Left ventricle myocardium superior (tissue), 1 donor: ENCODE measurements around the gene CCBE1. TPM values are rescaled to one million over a fixed set of nuclear protein-coding genes. Genes with fewer than 3 reads are reported as not detected.

Experiments
- ATAC-seq: fragments of 200-7000 bp; cut with Tn5 transposase; one replicate; pipeline ENCODE4 v1.9.1; 2020; ENCODE audit warnings: mild to moderate bottlenecking, moderate library complexity
- DNase-seq: peaks from one replicate; pipeline ENCODE4 v3.0.0-alpha.2; 2020
- intact Hi-C: fragments of 100-400 bp; cut with micrococcal nuclease; formaldehyde crosslinking; loops from one replicate; pipeline ENCODE4 v1.11.0; 2022
- total RNA-seq: library from RNA; stranded (reverse); fragmentation: NEBNext Ultra II Directional; extraction: Animal tissue kit (Norgen Biotek cat#: 25700); gene quantifications from one replicate; pipeline ENCODE4 v1.2.1, GENCODE V29; 2021
- donor health status: DM: no; HTN: yes; CAD: no; lungs with severe emphysema.

Gene CCBE1
- total RNA-seq, 1 donor from 2014 or later = 0.92 TPM

DNA sequence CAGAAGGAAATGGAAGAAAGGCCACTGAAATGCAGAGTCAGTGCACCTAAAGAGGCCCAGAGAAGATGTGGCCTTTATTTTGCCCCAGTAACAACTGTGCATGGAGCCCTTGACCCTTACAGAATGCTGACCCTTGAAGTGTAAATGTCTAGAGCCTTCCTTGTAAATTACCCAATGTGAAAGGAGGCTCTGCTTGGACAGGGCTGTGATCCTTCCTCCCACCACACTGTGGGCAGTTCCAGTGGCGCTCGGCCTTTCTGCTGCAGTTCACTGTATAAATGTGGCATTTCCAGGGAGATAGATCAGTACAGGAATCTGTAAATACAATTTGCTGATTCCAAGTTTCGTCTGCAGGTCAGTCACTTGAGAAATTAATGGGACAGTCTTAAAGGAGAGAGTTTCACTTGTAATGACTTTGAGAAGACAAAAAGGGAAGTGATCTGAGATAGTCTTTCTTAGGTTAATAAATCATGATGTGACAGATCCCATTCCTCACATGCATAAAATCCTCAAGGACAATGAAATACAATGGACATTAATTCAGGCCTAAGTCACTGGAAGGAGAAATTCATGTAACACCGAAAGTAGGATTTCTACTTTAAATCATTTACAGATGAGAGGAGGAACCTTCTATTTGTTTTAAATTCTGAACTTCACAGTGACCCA lies 204.3 kb downstream of the CCBE1 start:
- DNase-seq = no peak
- intact Hi-C loops = no loop called here
- no peak for ATAC-seq

- DNase-seq (no peak), ATAC-seq (no peak)
- intact Hi-C loops = no loop called here
Observed at GRCh38 chr18:59488899-59489298, 208.3 kb downstream of the CCBE1 start.

- intact Hi-C loops = no loop called here
- DNase-seq (no peak), ATAC-seq (no peak)
Observed at GRCh38 chr18:59485382-59485781, 211.8 kb downstream of the CCBE1 start.

DNA sequence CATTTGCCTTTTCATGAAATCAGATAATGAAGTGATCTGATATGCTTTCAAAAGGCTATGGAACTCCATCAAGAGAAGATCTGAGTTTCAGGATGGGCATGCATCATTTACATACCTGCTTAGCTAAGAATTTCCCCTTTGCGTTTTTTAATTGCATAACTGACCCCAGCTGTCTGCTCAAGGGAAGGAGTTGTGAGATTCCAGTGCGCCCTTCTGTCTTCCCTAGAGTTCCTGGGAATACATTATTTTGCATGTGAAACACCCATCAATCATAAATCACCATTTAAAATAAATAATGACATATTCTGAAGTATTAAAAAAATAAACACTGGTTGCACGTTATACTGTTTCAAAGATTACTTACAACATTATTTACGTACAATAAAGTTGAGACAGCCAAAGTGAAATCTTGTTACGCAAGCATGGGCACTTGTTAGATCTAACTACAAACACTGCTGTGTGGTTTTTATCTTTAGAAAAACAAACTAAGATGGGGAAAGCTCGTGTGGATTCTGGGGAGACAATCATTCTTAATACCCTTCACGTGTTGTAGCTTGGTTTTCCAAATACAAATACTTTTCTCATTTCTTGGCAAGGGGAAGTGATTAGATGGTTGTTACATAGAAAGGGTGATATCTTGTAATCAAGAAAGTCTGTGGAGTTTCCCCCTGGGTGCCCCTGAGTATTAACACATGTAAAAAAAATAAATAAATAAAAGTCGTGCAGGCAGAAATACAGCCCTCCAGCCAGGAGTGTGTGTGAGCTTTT lies 212.5 kb downstream of the CCBE1 start:
- intact Hi-C loops = no loop called here
- no peak for DNase-seq
- ATAC-seq = peak; percentile 63

GRCh38 chr18:59484131-59484530 lies 213.1 kb downstream of the CCBE1 start:
- DNase-seq (no peak), ATAC-seq (no peak)
- intact Hi-C loops = no loop called here

DNA sequence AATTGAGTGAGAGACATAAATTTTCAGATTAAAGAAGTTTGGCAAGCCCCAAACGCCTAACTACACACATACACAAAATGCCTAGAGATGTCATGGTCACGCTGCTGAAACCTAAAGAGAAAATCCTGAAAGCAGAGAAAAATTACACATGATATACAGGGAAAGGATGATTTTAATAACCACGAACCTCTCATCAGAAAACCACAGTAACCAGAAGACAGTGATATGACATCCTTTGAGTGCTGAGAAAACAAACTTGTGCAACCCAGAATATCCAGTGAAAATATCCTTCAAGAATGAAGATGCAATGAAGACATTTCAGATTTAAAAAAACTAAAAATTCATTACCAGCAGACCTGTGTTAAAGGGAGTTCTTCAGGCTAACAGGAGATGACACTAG lies 215.8 kb downstream of the CCBE1 start:
- no peak for DNase-seq
- intact Hi-C loops = no loop called here
- ATAC-seq = no peak

- DNase-seq = no peak
- ATAC-seq = no peak
- intact Hi-C loops = no loop called here
Observed at GRCh38 chr18:59479776-59480175, 217.4 kb downstream of the CCBE1 start.

DNA sequence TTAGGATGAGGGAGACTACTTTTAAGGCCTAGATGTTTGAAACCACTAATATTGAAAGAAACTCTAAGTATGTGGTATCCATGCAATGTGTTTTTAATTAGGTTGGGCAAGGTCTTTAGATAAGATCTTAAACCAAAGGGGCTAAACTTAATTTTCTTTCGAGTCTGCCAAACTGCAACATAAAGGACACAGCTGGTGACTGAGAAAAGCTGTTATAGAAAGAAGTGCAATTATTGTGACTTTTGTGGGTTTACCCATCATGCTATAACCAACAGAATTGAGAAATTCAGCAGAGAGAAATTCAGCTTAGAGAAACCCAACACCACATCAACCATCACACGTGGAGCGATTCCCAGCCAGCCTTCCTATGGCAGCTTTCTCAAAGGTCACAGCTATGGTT lies 218.6 kb downstream of the CCBE1 start:
- no peak for DNase-seq
- no peak for ATAC-seq
- intact Hi-C loops = no loop called here

GRCh38 chr18:59477849-59478248 lies 219.4 kb downstream of the CCBE1 start:
- no peak for DNase-seq
- intact Hi-C loops = no loop called here
- ATAC-seq = no peak

- DNase-seq = peak; percentile 80
- ATAC-seq = peak; percentile 82
- intact Hi-C loops = no loop called here
Observed at GRCh38 chr18:59470561-59471121, 226.6 kb downstream of the CCBE1 start.

GRCh38 chr18:59469463-59470180 lies 227.6 kb downstream of the CCBE1 start:
- ATAC-seq = peak; percentile 86
- intact Hi-C loops = no loop called here

GRCh38 chr18:59468821-59469220 lies 228.4 kb downstream of the CCBE1 start:
- intact Hi-C loops = no loop called here
- no peak for DNase-seq
- no peak for ATAC-seq

More at GRCh38 chr18:59469463-59470180, 227.6 kb downstream of the CCBE1 start:
- DNase-seq = peak; percentile 72

GRCh38 chr18:59467497-59467896 lies 229.7 kb downstream of the CCBE1 start:
- DNase-seq (no peak), ATAC-seq (no peak)
- intact Hi-C loops = no loop called here

- ATAC-seq = no peak
- no peak for DNase-seq
- intact Hi-C loops = no loop called here
Observed at GRCh38 chr18:59466980-59467379, 230.2 kb downstream of the CCBE1 start.

DNA sequence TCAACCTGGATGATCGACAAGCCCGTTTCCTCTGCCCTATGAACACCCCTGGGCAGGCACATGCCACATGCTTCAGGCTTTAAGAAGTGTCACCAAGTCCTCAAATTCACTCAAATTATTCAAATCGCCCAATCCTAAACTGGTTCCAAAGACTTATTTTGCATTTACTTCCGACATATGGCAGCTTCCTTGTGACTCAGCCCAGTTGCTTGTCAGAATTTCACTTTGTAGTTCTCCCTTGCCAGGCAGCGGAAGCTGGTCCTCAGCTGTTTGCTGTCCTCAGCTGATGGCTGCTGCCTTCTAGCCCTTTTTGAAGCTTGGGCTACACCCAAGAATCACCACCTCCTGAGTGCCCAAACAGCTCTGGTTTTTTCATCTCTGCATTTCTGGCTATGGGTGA lies 232.7 kb downstream of the CCBE1 start:
- ATAC-seq (no peak), DNase-seq (no peak)
- intact Hi-C loops = no loop called here

DNA sequence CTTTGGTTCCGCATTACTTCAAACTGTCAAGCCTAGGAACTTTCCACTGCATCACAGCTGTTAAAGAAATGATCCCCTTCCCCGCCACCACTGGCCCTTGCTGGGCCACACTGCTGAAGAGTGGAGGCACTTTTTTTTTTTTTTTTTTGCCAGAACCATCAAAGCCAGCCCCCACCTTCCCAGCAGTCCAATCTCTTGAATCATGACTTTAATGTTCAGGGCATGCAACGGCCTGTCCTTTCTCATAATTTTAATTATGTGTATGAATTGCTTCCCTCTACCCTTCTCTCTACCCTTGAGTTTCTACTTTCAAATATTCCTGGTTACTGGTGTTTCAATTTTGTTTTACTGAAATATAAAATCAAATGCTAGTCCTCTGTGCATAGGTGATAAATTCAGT lies 236.1 kb downstream of the CCBE1 start:
- DNase-seq (no peak), ATAC-seq (no peak)
- intact Hi-C loops = no loop called here

GRCh38 chr18:59460072-59460420 lies 237.2 kb downstream of the CCBE1 start:
- intact Hi-C loops = no loop called here
- ATAC-seq (peak; percentile 65), DNase-seq (no peak)

DNA sequence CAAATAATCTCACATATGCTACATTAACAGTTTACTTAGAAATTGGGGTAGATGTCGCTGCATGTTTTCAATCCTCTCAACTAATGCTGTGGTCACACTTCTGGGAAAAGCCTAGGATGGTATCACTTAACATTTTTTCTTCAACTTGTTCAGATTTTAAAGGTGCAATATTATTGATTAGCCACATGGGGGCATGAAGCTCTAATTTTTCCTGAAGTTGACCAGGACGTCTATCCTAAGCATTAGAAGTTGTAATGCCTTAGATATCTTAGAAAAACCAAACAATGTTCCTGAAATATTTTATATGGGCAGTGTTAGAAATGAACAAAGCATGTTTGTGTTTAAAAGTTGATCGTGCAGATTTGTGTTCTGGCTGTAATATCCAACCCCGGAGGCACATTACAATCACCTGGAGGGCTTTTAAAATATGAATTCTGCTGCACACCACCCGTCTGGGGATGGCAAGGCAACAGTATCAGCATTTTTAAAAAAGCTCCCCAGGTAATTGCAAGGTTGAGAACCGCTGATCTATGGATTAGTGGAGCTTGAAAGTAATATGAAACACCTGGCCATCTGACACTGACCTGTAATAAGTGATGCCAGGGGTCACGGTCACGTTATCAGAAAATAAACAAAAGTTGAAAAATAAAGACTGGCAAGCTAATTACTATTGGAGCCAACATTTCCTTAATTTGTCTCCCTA lies 237.7 kb downstream of the CCBE1 start:
- intact Hi-C loops = loop anchor here (5.0 kb wide), 1 partner anchor 363 kb away; no protein-coding TSS in a partner anchor
- DNase-seq = no peak
- peak; percentile 58 for ATAC-seq

DNA sequence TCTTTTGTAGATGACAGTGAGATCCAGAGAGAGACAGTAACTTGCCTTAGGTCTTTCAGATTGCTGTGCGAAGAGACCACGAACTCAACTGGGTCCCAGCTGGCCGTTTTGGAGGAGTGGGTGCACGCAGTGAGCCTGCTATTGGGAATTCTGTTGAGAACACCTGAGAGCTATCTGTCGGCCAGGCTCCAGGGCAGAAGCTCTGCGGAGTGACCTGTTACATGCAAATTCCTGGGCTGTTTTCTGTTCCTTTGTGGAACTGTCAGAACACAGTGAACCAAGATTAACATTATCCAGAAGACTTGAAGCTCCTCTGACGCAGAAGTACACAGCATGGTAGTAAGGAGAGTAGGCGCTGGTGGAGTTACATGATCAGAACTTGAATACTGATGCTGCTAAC lies 238.6 kb downstream of the CCBE1 start:
- DNase-seq (no peak), ATAC-seq (no peak)
- intact Hi-C loops = loop anchor here (5.0 kb wide), 1 partner anchor 364 kb away; no protein-coding TSS in a partner anchor
